Kidney (tissue), 14 donors: Measurements from ENCODE around the gene MEGF11. TPM values are rescaled to one million over a fixed set of nuclear protein-coding genes. Genes with fewer than 3 reads are reported as not detected.

ENCODE experiments used
- DNase-seq, 5 donors: peaks; one replicate each; pipeline ENCODE4 v3.0.0-alpha.2; 2013 to 2020
- FAIRE-seq: peaks from 2 replicates; lab custom pipeline; 2012; peaks lifted over from hg19 to GRCh38; lab: Jason Lieb, UNC
- H3K27ac ChIP-seq, 2 donors: one replicate each; pipeline ENCODE4 v1.7.0; 2013; ENCODE audit warnings: low read depth in 2 of 2, low read length in 2 of 2, inconsistent platforms in 1 of 2
- H3K27me3 ChIP-seq: one replicate; pipeline ENCODE4 v1.7.1; 2013; ENCODE audit warnings: low read length, inconsistent platforms; ENCODE audit not compliant: control insufficient read depth, insufficient read depth
- H3K36me3 ChIP-seq, 3 donors: one replicate each; pipeline versions ENCODE4 v1.7.0 to v1.7.1; 2013; ENCODE audit warnings: low read length in 3 of 3, control low read depth in 1 of 3, inconsistent platforms in 1 of 3; ENCODE audit not compliant: insufficient read depth in 3 of 3, control insufficient read depth in 2 of 3
- H3K4me1 ChIP-seq, 3 donors: one replicate each; pipeline versions ENCODE4 v1.7.0 to v1.7.1; 2013; ENCODE audit warnings: low read length in 3 of 3, inconsistent platforms in 1 of 3, low read depth in 1 of 3; ENCODE audit not compliant: control insufficient read depth in 2 of 3, insufficient read depth in 2 of 3
- H3K4me3 ChIP-seq, 3 donors: one replicate each; pipeline versions ENCODE4 v1.7.0 to v1.8.1; 2013; ENCODE audit warnings: low read length in 3 of 3, control low read depth in 1 of 3, inconsistent platforms in 1 of 3
- H3K9ac ChIP-seq, 3 donors: one replicate each; pipeline versions ENCODE4 v1.7.0 to v1.7.1; 2013; ENCODE audit warnings: low read length in 3 of 3, control low read depth in 1 of 3, inconsistent platforms in 1 of 3
- H3K9me3 ChIP-seq, 3 donors: one replicate each; pipeline versions ENCODE4 v1.7.0 to v1.7.1; 2013; ENCODE audit warnings: low read length in 3 of 3, control low read depth in 1 of 3, inconsistent platforms in 1 of 3; ENCODE audit not compliant: control insufficient read depth in 2 of 3, insufficient read depth in 1 of 3
- intact Hi-C: fragments of 100-400 bp; cut with DNase I; formaldehyde crosslinking; loops from one replicate; pipeline ENCODE4 v1.11.1; 2022
- polyA plus RNA-seq: library from polyadenylated mRNA; stranded (reverse); fragments of 350-450 nt; fragmentation: Illumina TruSeq; extraction: RNeasy Lipid Tissue Mini Kit (QIAGEN cat#74804); gene quantifications from one replicate; pipeline ENCODE4 v1.2.3, GENCODE V29; 2014; ENCODE audit warnings: low read depth, low replicate concordance; ENCODE audit not compliant: insufficient read depth
- total RNA-seq: library from RNA; stranded (reverse); fragmentation: NEBNext Ultra II Directional; extraction: Animal tissue kit (Norgen Biotek cat#: 25700); gene quantifications from one replicate; pipeline ENCODE4 v1.2.1, GENCODE V29; 2021
- TF ChIP-seq, protein P1 (sequence below): IDR thresholded peaks from 3 replicates; pipeline ENCODE4 v1.5.1; 2012; ENCODE audit warnings: mild to moderate bottlenecking, moderate library complexity, borderline replicate concordance; ENCODE audit not compliant: insufficient read depth; ENCODE audit errors: extremely low read depth
- donor health status: control.
- donor health status: control.
- donor health status: control.
- donor health status: control.
- donor health status: control.
- donor health status: DM: yes; HTN: yes; CAD: no.
- donor health status: Normal renal cell carcinoma (clear cell type).

Gene MEGF11
- total and polyA plus RNA-seq, 2 donors from 2014 or later = 10.4 to 41.8 TPM

- Histone ChIP-seq H3K4me3 (no peak overlapping the region), H3K36me3 (no peaks in the 10 kb centered on the region), H3K9ac (no peak overlapping the region), H3K27ac (no peak overlapping the region), H3K27me3 (no peaks in the 10 kb centered on the region), H3K9me3 (no peaks in the 10 kb centered on the region), H3K4me1 (no peaks in the 10 kb centered on the region)
- intact Hi-C loops = no loop called here
- no peak for FAIRE-seq
- no peak for DNase-seq
- TF ChIP-seq, protein P1, sequence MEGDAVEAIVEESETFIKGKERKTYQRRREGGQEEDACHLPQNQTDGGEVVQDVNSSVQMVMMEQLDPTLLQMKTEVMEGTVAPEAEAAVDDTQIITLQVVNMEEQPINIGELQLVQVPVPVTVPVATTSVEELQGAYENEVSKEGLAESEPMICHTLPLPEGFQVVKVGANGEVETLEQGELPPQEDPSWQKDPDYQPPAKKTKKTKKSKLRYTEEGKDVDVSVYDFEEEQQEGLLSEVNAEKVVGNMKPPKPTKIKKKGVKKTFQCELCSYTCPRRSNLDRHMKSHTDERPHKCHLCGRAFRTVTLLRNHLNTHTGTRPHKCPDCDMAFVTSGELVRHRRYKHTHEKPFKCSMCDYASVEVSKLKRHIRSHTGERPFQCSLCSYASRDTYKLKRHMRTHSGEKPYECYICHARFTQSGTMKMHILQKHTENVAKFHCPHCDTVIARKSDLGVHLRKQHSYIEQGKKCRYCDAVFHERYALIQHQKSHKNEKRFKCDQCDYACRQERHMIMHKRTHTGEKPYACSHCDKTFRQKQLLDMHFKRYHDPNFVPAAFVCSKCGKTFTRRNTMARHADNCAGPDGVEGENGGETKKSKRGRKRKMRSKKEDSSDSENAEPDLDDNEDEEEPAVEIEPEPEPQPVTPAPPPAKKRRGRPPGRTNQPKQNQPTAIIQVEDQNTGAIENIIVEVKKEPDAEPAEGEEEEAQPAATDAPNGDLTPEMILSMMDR = no peak
Measured at GRCh38 chr15:65942436-65942835, 311.1 kb downstream of the MEGF11 start.

- Histone ChIP-seq H3K9me3 (no peaks in the 10 kb centered on the region), H3K9ac (no peak overlapping the region), H3K4me3 (no peak overlapping the region), H3K27ac (no peak overlapping the region), H3K4me1 (no peaks in the 10 kb centered on the region), H3K27me3 (no peaks in the 10 kb centered on the region), H3K36me3 (no peaks in the 10 kb centered on the region)
- DNase-seq = no peak
- TF ChIP-seq, protein P1 = no peak
- intact Hi-C loops = no loop called here
- no peak for FAIRE-seq
Measured at GRCh38 chr15:65940618-65940909, 313.0 kb downstream of the MEGF11 start.

DNA sequence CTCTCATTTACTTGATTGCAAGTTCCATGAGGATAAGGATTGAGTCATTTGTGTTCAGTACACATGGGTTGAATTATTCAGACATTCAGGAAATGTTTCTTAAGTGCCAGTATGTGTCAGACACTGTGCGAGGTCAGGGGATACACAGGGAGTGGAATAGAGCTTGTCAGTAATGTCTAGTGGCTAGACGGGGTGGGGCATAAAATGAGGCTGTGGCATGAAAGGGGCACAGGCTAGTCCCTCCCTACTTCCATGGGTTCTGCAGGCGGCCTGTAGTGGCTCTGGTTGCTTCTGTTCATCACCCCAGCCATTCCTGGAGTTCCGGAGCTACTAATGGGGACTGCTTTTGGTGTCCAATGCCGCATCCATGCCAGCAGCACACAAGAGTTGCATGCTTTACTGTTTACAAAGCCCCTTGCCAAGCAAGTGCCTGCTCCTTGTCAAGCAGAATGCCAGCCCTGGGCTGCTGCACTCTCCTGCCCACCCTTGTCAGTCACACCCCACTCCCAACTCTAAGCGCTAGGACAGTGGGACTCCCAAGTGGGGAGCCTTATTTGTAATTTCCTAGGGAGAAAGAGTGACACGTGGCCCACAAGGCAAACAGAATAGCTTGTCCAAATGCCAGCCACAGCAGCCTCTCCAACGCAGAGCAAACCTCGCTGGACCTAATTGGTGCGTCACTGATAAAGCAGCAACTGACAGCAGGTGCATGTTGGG lies 313.5 kb downstream of the MEGF11 start:
- Histone ChIP-seq H3K27me3 (no peaks in the 10 kb centered on the region), H3K4me3 (no peak overlapping the region), H3K4me1 (no peaks in the 10 kb centered on the region), H3K9ac (no peak overlapping the region), H3K36me3 (no peaks in the 10 kb centered on the region), H3K9me3 (no peaks in the 10 kb centered on the region), H3K27ac (no peak overlapping the region)
- TF ChIP-seq, protein P1 = no peak
- DNase-seq = no peak
- intact Hi-C loops = no loop called here
- no peak for FAIRE-seq

DNA sequence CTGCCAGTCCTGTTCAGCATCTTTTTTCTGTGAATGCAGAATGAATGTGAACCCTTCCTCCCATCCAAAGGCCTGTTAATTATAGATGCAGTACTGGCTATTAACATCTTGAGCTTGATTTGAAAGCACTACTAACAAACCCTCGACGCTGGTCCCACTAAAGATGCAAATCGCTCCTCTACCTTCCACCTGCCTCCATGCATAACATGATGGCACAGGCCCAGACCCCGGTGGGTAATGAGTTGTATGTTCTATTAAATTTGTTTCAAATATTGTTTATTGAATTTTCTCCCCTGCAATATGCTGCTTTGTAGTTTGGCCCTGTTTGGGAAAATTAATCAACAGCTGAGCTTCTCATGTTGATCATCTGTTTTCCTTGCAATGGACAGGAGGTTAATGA lies 314.9 kb downstream of the MEGF11 start:
- no peaks in the 10 kb centered on the region for H3K4me1 ChIP-seq
- H3K9ac ChIP-seq = no peak overlapping the region
- TF ChIP-seq, protein P1 = no peak
- H3K9me3 ChIP-seq = no peaks in the 10 kb centered on the region
- FAIRE-seq = no peak
- DNase-seq = no peak
- intact Hi-C loops = no loop called here
- H3K27ac ChIP-seq = no peak overlapping the region
- H3K36me3 ChIP-seq = no peaks in the 10 kb centered on the region
- H3K27me3 ChIP-seq = no peaks in the 10 kb centered on the region
- no peak overlapping the region for H3K4me3 ChIP-seq
